ENCODE measurements around the gene SEMA6A. TPM values are rescaled to one million over a fixed set of nuclear protein-coding genes. Genes with fewer than 3 reads are reported as not detected.

SEMA6A gene
- total RNA-seq, 4 donors from 2014 or later = 2.5 to 6.5 (median 2.7) TPM

- ATAC-seq = no peak
These were observed 82.5 kb downstream of the SEMA6A start for GRCh38 chr5:116492016-116492623.

GRCh38 chr5:116488356-116489041 is 86.1 kb downstream of the SEMA6A start:
- in situ Hi-C loops (cut with MboI; ENCODE audit: low sequenced_read_pairs in 4 of 4) (no loop called here), intact Hi-C loops (cut with DNase I; ENCODE audit: low total_unique reads) (no loop called here)
- H3K9me3 ChIP-seq = no peaks in the 10 kb centered on the region
- no peaks in the 10 kb centered on the region for H3K27me3 ChIP-seq
- TF ChIP-seq CTCF (IDR thresholded peaks at IDR 0.05 in 4 of 5, conservative IDR thresholded peaks at IDR 0.05 in 1 of 5) = no peak
- TF ChIP-seq POLR2A (IDR thresholded peaks at IDR 0.05) = no peak
- no peak overlapping the region for H3K4me3 ChIP-seq
- no peak for DNase-seq
- no peaks in the 10 kb centered on the region for H3K36me3 ChIP-seq
- H3K27ac ChIP-seq = no peak overlapping the region
- no peak for ATAC-seq
- peaks cover 21 to 23% of the 10 kb centered on the region in 2 donors for H3K4me1 ChIP-seq

More at GRCh38 chr5:116492016-116492623, 82.5 kb downstream of the SEMA6A start:
- DNase-seq = no peak
- no peaks in the 10 kb centered on the region for H3K36me3 ChIP-seq
- H3K27ac ChIP-seq = no peak overlapping the region
- no peak overlapping the region for H3K4me3 ChIP-seq
- H3K9me3 ChIP-seq = no peaks in the 10 kb centered on the region
- peaks cover 22 to 23% of the 10 kb centered on the region in 2 donors for H3K4me1 ChIP-seq
- intact Hi-C loops (cut with DNase I; ENCODE audit: low total_unique reads) (no loop called here), in situ Hi-C loops (cut with MboI; ENCODE audit: low sequenced_read_pairs in 4 of 4) (no loop called here)
- no peaks in the 10 kb centered on the region for H3K27me3 ChIP-seq
- no peak for TF ChIP-seq CTCF (IDR thresholded peaks at IDR 0.05 in 4 of 5, conservative IDR thresholded peaks at IDR 0.05 in 1 of 5)
- TF ChIP-seq POLR2A (IDR thresholded peaks at IDR 0.05) = no peak

GRCh38 chr5:116487045-116487444 is 87.6 kb downstream of the SEMA6A start:
- Histone ChIP-seq H3K36me3 (no peaks in the 10 kb centered on the region), H3K27ac (no peak overlapping the region), H3K9me3 (no peaks in the 10 kb centered on the region), H3K4me3 (no peak overlapping the region), H3K4me1 (peaks cover 6 to 11% of the 10 kb centered on the region in 2 donors), H3K27me3 (no peaks in the 10 kb centered on the region)
- TF ChIP-seq CTCF (IDR thresholded peaks at IDR 0.05 in 4 of 5, conservative IDR thresholded peaks at IDR 0.05 in 1 of 5) = no peak
- TF ChIP-seq POLR2A (IDR thresholded peaks at IDR 0.05) = no peak
- DNase-seq = no peak
- in situ Hi-C loops (cut with MboI; ENCODE audit: low sequenced_read_pairs in 4 of 4) (no loop called here), intact Hi-C loops (cut with DNase I; ENCODE audit: low total_unique reads) (no loop called here)
- no peak for ATAC-seq

- ATAC-seq (no peak), DNase-seq (no peak)
- no peak for TF ChIP-seq POLR2A (IDR thresholded peaks at IDR 0.05)
- TF ChIP-seq CTCF (IDR thresholded peaks at IDR 0.05 in 4 of 5, conservative IDR thresholded peaks at IDR 0.05 in 1 of 5) = no peak
- H3K4me3 ChIP-seq = no peak overlapping the region
- in situ Hi-C loops (cut with MboI; ENCODE audit: low sequenced_read_pairs in 4 of 4) = no loop called here
- intact Hi-C loops (cut with DNase I; ENCODE audit: low total_unique reads) = no loop called here
- no peak overlapping the region for H3K27ac ChIP-seq
- H3K4me1 ChIP-seq = peaks cover 6 to 8% of the 10 kb centered on the region in 2 donors
- H3K27me3 ChIP-seq = no peaks in the 10 kb centered on the region
- no peaks in the 10 kb centered on the region for H3K9me3 ChIP-seq
- no peaks in the 10 kb centered on the region for H3K36me3 ChIP-seq
These were observed 88.0 kb downstream of the SEMA6A start for GRCh38 chr5:116486588-116486987.

Data from gastrocnemius medialis (tissue), 4 donors.